GM19023 (cell line): ENCODE data around the gene KCNE1.
"Not testable (repeated sequence)": the region's sequence is repeated elsewhere in the genome, so short reads cannot be mapped to it uniquely, and the experiment has no call there.

ENCODE experiments used
- ATAC-seq: cut with Tn5 transposase; IDR thresholded peaks from one replicate; pipeline ENCODE4 v1.9.1; 2021; ENCODE audit warnings: mild to moderate bottlenecking, moderate library complexity; ENCODE audit not compliant: unreplicated experiment

The KCNE1 gene

GRCh38 chr21:34511787-34512455 is at the start of gene KCNE1:
TSS of gene KCNE1 (minus strand) at chr21:34512210. CDS start at chr21:34449634, 62,576 bp downstream.
- no peak for ATAC-seq

DNA sequence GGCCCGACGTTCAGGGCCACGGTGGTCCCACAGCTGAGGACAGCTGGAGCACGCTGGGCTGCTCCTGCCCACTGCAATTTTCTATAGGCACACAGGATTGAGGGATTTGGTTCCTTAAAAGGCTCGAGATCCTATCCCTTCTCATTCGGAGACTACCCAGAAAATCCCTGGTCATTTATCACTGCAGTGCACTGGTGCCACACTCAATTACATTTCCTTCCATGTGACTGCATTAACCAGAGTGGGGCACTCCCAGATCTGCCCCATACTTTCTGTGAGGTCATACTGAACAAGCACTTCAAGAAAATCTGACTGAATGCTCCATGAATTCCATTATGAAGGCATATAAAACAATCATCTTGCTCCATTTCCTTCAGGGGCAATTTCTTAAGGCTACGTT is 49.8 kb upstream of the KCNE1 start:
- ATAC-seq: no peak

DNA sequence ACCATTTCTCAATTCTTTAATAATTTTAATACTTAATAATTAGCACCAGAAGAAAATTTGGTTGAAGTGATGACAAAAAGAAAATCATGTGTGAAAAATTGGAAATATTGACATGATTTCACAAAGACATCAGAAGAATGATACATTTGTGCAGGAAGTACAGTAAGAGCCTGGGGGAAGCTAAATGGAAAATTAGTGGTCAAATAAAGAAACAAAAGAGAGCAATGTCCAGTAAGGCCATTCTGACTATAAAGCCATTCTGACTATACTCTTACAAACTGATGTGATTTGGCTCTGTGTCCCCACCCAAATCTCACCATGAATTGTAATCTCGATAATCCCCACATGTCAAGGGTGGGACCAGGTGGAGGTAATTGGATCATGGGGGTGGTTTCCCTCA is 48.6 kb upstream of the KCNE1 start:
- ATAC-seq: no peak

- no peak for ATAC-seq
Observed at GRCh38 chr21:34560021-34560420, 48.0 kb upstream of the KCNE1 start.

GRCh38 chr21:34559089-34559631 is 47.1 kb upstream of the KCNE1 start:
- no peak for ATAC-seq

- no peak for ATAC-seq
Observed at GRCh38 chr21:34558166-34558565, 46.2 kb upstream of the KCNE1 start.

DNA sequence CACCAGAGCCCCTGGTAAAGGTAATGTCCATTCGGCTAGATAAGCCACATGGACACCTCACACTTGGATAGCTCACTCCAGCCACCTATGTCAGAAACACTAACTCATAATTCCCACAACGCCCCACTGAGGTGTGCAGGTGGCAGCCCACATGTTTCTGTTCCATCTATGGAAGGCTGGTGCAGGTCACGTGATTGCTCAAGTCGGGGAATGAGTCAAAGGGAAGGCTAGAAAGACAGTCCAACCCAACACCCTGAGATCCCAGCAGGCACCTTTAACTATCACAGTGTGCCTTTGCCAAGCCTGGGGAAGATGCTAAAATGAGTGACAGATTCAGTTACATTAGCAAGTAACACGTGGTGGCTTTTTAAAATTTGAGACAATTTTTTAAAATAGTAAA is 45.3 kb upstream of the KCNE1 start:
- ATAC-seq: no peak

- ATAC-seq: not testable (repeated sequence)
Observed at GRCh38 chr21:34554670-34555069, 42.7 kb upstream of the KCNE1 start.

DNA sequence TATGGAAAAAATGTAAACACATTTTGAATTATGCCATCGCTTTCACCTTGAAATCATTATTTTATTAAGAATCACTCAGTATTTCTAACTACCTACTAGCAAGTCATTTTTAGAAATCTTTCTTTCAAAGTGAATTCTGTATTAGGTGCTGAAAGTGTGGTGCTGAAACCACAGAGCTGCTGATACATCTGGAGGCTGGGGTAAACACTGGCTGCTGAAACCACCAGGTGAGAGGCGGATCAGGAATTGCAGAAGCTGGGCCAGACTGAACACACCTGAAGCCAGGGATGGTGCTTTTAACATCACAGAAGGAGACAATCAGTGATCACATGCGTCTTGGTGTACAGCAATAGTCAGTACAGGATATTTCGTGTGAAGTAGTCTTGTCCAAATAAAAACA is 42.2 kb upstream of the KCNE1 start:
- ATAC-seq: no peak

GRCh38 chr21:34553151-34553952 is 41.3 kb upstream of the KCNE1 start:
- ATAC-seq: no peak

DNA sequence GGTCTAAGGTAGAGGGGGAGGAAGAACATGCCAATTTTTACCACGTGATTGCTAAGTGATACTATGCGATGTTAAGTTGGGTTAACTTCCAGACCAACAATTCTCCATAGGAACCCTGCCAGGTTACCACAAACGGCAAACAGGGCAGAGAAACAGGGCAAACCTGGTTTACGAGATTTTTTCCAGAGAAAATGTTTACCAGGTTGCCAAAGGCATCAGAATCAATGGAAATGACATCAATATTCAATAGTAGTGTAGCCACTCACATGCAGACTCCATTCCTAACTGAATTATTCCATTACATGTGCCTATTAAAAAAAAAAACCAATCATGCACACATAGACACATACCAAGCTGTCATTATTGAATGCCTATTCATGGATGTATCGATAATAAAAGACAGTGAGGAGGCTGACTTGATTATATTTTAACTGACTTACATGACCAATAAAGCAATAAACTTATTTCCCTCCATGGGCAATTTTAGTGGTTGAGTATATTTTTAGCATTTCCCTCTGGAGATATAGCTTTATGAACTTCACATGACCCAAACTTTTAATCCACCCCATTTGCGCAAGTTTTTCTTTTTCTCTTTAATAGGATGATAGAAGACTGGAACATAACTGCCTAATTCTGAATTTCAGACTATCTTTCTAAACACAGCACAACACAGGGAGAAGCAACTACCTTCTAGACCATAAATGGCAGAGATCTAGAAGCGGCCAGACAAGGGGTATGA is 40.5 kb upstream of the KCNE1 start:
- no peak for ATAC-seq

DNA sequence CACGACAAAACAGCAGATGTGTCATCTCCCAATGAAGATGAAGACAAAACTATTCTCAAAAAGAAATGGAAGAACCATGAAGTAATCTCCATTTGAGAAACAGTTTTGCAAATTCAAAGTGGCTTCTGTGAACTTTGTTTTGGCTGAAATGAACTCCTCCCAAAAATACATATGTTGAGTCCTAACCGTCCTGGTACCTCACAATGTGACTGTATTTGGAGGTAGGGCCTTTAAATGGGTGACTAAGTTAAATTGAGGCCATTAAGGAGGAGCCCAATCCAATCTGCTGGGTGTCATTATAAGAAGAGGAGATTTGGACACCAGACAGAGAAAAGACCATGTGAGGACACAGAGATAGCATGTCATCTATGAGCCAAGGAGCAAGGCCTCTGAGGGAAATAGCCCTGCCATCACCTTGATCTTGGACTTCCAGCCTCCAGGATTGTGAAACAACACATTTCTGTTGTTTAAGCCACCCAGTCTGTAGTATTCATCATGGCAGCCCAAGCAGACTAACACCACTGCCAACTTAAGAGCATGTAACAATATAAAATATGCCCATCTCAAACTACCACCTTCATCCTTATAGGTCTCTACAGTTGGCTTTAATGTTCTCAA is 38.3 kb upstream of the KCNE1 start:
- no peak for ATAC-seq

GRCh38 chr21:34548781-34549376 is 36.9 kb upstream of the KCNE1 start:
- ATAC-seq: no peak

DNA sequence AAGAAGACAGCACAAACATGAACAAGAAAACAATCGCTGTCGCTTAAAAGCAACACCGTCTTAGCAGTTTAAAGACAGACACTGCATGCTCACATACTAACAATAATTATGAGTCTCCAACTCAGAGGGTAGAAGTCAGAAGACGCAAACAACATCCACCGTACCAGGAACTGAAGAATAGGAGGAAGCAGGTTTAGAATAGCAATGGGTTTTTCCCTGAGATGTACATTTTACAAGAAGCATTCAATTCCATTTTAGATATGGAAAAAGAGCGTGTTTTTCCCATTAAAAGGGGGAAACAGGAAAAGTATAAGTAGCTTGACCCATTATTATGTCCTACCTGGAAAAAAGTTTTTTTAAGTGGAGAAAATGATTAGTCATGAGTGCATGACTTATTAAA is 34.5 kb upstream of the KCNE1 start:
- no peak for ATAC-seq

- peak; percentile 90 for ATAC-seq
Observed at GRCh38 chr21:34545079-34545884, 33.3 kb upstream of the KCNE1 start.

DNA sequence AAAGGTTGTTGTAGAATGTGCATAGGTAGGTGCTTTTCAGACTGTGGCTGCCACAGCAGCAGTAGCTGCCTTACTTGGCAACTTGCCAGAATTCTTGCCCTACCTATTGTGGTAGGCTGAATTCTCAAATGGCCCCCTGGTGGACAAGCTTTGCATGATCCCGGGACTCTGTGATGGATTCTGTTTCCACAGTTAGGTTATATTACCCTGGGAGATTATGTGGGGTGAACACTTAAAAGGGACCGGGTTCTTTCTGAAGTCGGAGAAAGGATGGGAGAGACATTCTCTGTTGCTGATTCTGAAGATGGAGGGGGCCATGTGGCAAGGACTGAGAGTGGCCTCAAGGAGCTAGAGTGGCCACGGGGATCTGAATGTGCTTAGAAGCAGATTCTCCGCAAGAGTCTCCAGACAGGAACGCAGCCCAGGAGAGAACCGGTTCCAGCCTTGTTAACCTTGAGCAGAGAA is 32.1 kb upstream of the KCNE1 start:
- ATAC-seq: no peak

GRCh38 chr21:34543017-34543416 is 31.0 kb upstream of the KCNE1 start:
- ATAC-seq: no peak

DNA sequence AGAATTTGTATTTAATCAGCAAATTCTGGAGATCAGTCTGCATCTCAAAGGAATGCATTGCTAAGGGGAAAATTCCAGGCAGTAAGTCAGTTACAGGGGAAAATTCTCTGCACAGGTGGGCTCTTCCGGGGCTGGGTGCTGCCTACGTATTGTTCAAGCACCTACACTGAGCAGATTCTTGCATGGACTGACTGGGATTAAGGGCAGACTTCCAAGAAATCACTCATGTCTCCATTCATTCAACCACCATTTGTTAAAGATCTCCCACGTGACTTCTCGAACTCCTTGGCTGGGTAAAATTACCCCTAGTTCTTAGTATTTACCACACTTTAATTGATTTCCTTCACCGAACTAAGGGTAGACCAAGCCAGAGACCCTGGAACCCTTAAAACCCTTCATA is 28.2 kb upstream of the KCNE1 start:
- ATAC-seq: no peak

- no peak for ATAC-seq
Observed at GRCh38 chr21:34537838-34538237, 25.8 kb upstream of the KCNE1 start.

DNA sequence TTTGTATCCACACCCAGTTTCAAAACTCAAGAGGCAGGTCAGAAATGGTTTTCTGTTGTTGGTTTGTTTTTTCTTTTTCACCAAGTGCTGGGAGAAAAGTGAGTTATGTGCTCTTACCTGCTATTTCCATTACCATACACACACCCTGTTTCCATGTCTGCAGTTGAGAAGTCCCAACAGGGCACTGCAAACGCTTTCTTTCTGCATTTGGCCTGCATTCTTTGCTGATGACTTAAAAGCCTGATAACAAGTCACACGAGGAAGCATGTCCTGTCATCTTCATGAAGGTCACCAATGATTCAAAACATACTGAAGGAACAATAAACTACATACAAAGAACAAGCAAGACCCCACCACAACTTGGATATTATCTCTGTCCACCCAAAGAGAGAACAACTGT is 24.8 kb upstream of the KCNE1 start:
- ATAC-seq: no peak
